Activated naive CD8-positive, alpha-beta T cell (primary cell): ENCODE data around the gene ANK2.

Source experiments
- H3K27ac Mint-ChIP-seq: one replicate; pipeline ENCODE4 v1.8.0; 2021; ENCODE audit warnings: mixed read lengths
- H3K27me3 Mint-ChIP-seq: one replicate; pipeline ENCODE4 v1.8.0; 2021; ENCODE audit warnings: mixed read lengths
- H3K36me3 Mint-ChIP-seq: one replicate; pipeline ENCODE4 v1.8.0; 2021; ENCODE audit warnings: mixed read lengths
- H3K4me1 Mint-ChIP-seq: one replicate; pipeline ENCODE4 v1.8.0; 2021; ENCODE audit warnings: low read depth, mixed read lengths
- H3K4me3 Mint-ChIP-seq: one replicate; pipeline ENCODE4 v1.8.0; 2021; ENCODE audit warnings: mild to moderate bottlenecking, mixed read lengths
- H3K9me3 Mint-ChIP-seq: one replicate; pipeline ENCODE4 v1.8.0; 2021; ENCODE audit warnings: low read depth, mixed read lengths

Gene ANK2

GRCh38 chr4:113419631-113420030 lies 370.2 kb downstream of the ANK2 start:
- Mint-ChIP-seq H3K27ac (no peak overlapping the region), H3K9me3 (peaks cover 4% of the 10 kb centered on the region), H3K4me1 (no peaks in the 10 kb centered on the region), H3K4me3 (no peak overlapping the region), H3K36me3 (peaks cover 6% of the 10 kb centered on the region), H3K27me3 (peaks cover 4% of the 10 kb centered on the region)

DNA sequence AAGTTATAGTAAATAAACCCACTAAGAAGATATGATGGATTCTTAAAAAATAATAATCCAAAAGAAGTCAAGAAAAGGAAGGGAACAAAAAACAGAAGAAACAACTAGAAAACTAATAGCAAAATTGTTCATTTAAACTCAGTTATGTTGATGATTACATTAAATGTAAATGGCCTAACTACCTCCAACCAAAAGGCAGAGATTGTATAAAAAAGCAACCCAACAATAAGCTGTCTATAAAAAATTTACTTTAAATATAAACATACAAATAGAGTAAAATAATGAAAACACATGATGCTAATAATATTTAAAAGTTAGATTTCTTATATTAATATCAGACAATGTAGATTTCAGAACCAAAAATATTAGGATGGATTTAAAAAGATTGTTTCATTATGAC lies 371.5 kb downstream of the ANK2 start:
- H3K27ac Mint-ChIP-seq: no peak overlapping the region
- peaks cover 4% of the 10 kb centered on the region for H3K9me3 Mint-ChIP-seq
- H3K4me1 Mint-ChIP-seq: no peaks in the 10 kb centered on the region
- peaks cover 6% of the 10 kb centered on the region for H3K36me3 Mint-ChIP-seq
- H3K4me3 Mint-ChIP-seq: no peak overlapping the region
- H3K27me3 Mint-ChIP-seq: peaks cover 4% of the 10 kb centered on the region

DNA sequence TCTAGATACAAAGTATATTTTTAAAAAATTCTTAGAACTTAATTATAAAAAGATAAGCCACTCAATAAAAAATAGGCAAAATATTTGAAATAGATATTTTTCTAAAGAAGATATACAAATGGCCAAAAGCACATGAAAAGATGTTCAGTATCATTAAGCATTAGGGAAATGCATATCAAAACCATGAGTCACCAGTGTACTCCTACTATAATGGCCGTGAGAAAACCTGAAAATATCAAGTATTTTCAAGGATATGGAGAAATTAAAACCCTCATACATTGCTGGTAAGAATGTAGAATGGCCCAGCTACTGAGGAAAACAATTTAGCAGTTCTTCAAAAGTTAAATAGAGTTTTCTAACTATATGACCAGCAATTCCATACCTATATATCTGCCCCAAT lies 374.2 kb downstream of the ANK2 start:
- H3K27ac Mint-ChIP-seq: no peak overlapping the region
- no peaks in the 10 kb centered on the region for H3K4me1 Mint-ChIP-seq
- H3K4me3 Mint-ChIP-seq: no peak overlapping the region
- H3K36me3 Mint-ChIP-seq: peaks cover 6% of the 10 kb centered on the region
- peaks cover 4% of the 10 kb centered on the region for H3K9me3 Mint-ChIP-seq
- peaks cover 2% of the 10 kb centered on the region for H3K27me3 Mint-ChIP-seq

- peaks cover 2% of the 10 kb centered on the region for H3K36me3 Mint-ChIP-seq
- no peak overlapping the region for H3K4me3 Mint-ChIP-seq
- no peaks in the 10 kb centered on the region for H3K9me3 Mint-ChIP-seq
- H3K4me1 Mint-ChIP-seq: peaks cover 13% of the 10 kb centered on the region
- no peak overlapping the region for H3K27ac Mint-ChIP-seq
- H3K27me3 Mint-ChIP-seq: peaks cover 4% of the 10 kb centered on the region
Measured at GRCh38 chr4:113433116-113433515, 383.7 kb downstream of the ANK2 start.
